NT2/D1 (cell line): ENCODE measurements around the gene ARFGAP3.

Experiments
- DNase-seq: peaks from one replicate; pipeline ENCODE4 v3.0.0-alpha.2; 2011; ENCODE audit warnings: low read depth, low spot score
- H3K27me3 ChIP-seq: 2 replicates; pipeline ENCODE4 v1.6.0; 2011; ENCODE audit warnings: mild to moderate bottlenecking; ENCODE audit not compliant: insufficient read length, insufficient read depth
- H3K36me3 ChIP-seq: 2 replicates; pipeline ENCODE4 v1.6.1; 2011; ENCODE audit warnings: mild to moderate bottlenecking, low read length, mixed read lengths; ENCODE audit not compliant: insufficient read depth, insufficient read length
- H3K4me1 ChIP-seq: 2 replicates; pipeline ENCODE4 v1.5.1; 2011; ENCODE audit not compliant: insufficient read depth, insufficient read length
- H3K4me3 ChIP-seq: 2 replicates; pipeline ENCODE4 v1.5.1; 2011; ENCODE audit warnings: low read depth; ENCODE audit not compliant: insufficient read length
- H3K9ac ChIP-seq: 2 replicates; pipeline ENCODE4 v1.6.0; 2011; ENCODE audit warnings: low read depth; ENCODE audit not compliant: insufficient read length
- H3K9me3 ChIP-seq: 2 replicates; pipeline ENCODE4 v1.5.1; 2011; ENCODE audit warnings: mild to moderate bottlenecking, low read length; ENCODE audit not compliant: insufficient read depth
- SUZ12 ChIP-seq: IDR thresholded peaks from 2 replicates; pipeline ENCODE4 v1.6.1; 2011; ENCODE audit not compliant: insufficient read length, insufficient read depth; ENCODE audit errors: extremely low read depth
- YY1 ChIP-seq: IDR thresholded peaks from 2 replicates; pipeline ENCODE4 v1.6.1; 2011; ENCODE audit not compliant: insufficient read length, insufficient read depth
- ZNF274 ChIP-seq: IDR thresholded peaks from 2 replicates; pipeline ENCODE4 v1.6.1; 2011; ENCODE audit warnings: mild to moderate bottlenecking, low read depth, low read length

ARFGAP3 gene

DNA sequence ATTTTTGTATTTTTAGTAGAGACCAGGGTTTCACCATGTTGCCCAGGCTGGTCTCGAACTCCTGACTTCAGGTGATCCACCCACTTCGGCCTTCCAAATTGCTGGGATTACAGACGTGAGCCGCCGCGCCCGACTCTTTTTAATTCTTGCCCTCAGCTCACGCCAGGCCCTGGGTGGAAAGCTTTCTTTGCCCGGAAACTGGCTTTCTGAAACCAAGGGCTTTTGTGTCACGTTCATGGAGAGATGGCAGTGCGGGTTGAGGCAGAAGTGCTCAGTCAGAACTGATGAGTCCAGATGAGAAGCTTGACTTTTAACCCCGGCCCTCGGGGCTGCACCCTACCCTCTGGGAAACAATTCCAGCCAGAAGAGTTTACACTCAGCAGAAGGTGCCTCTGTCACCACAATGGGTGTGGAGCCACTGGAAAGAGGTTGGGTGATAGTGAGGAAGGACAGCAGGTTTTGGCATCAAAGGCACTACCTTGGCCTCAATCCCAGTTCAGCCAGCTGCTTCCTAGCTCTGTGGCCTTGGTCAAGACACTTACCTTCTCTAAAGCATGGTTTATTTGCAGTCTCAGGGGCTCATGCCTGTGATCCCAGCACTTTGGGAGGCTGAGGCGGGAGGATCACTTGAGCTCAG is 890 bp upstream of the ARFGAP3 start:
- no peak for DNase-seq
- no peak overlapping the region for H3K4me3 ChIP-seq
- peaks cover 8% of the 10 kb centered on the region; the same call in 1 of the 2 replicates for H3K9me3 ChIP-seq
- TF ChIP-seq ZNF274: no peak
- TF ChIP-seq SUZ12: no peak
- TF ChIP-seq YY1: no peak
- H3K27me3 ChIP-seq: peaks cover 12% of the 10 kb centered on the region
- no peaks in the 10 kb centered on the region for H3K4me1 ChIP-seq
- no peak overlapping the region for H3K9ac ChIP-seq
- peaks cover 6% of the 10 kb centered on the region for H3K36me3 ChIP-seq

DNA sequence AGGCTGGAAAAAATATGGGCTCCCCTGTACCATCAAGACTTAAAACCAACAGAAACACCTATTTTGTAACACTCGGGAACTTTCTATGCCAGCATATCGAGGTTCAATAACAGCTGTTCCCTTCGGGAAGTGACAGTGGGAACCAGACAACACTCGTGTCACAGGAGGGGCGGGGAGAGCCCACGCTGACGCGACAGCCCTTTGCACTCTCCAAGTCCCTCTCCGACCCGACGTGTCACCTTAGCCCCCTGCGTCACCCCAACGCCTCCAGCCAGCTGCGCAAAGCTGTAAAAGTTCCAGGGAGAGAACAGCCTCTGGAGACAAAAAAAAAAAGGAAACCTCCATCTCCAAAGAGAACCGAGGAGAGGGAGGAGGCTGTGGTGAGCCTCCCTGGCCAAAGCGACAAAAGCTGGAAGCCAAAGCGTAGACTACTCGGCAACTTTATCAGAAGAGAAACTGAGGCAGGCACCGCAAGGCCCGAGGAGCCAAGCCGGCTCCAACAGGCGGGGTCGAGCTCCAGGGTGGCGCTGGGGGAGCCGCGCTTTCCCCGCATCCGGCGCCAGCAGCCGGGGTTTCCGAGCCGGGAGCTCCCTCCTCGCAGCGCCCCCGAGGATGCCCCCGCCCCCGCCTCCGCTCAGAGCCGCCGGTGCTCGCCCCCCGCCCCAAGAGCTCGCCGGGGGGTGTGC is 751 bp downstream of the ARFGAP3 start:
- TF ChIP-seq YY1 (no peak), SUZ12 (no peak), ZNF274 (no peak)
- DNase-seq: no peak
- Histone ChIP-seq H3K27me3 (peaks cover 12% of the 10 kb centered on the region), H3K9ac (peak overlapping the region; percentile 86), H3K9me3 (peaks cover 8% of the 10 kb centered on the region; the same call in 1 of the 2 replicates), H3K4me1 (no peaks in the 10 kb centered on the region), H3K36me3 (peaks cover 6% of the 10 kb centered on the region), H3K4me3 (peak overlapping the region; percentile 66)

DNA sequence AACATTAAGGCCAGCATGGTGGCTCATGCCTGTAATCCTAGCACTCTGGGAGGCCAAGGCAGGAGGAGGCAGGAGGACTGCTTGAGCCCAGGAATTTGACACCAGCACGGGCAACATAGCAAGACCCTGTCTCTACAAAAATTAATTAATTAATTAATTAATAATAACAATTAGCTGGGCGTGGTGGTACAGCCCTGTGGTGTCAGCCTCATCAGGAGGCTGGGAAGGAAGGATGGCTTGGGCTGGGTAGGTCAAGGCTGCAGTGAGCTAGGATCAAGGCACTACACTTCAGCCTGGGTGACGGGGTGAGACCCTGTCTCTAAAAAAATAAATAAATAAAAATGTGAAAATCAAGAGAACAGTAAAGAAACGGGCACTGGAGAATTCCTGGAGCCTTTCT is 1.4 kb downstream of the ARFGAP3 start:
- TF ChIP-seq ZNF274 (no peak), YY1 (no peak), SUZ12 (no peak)
- Histone ChIP-seq H3K9ac (peak overlapping the region; percentile 86), H3K27me3 (peaks cover 12% of the 10 kb centered on the region), H3K9me3 (peaks cover 8% of the 10 kb centered on the region; the same call in 1 of the 2 replicates), H3K36me3 (peaks cover 9% of the 10 kb centered on the region), H3K4me1 (no peaks in the 10 kb centered on the region), H3K4me3 (peak overlapping the region; percentile 66)
- no peak for DNase-seq

DNA sequence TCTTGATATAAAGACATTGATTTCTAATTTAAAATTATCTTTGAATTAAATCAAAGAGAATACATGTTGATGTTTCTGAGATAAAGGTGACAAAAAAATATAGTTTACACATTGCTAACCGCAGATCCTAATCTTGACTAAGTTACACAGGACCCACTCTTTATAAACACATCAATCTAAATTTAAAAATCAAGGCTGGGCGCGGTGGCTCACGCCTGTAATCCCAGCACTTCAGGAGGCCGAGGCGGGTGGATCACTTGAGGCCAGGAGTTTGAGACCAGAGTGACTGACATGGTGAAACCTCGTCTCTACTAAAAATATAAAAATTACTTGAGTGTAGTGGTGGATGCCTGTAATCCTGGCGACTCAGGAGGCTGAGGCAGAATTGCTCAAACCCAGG is 1.9 kb downstream of the ARFGAP3 start:
- H3K9ac ChIP-seq: no peak overlapping the region
- H3K27me3 ChIP-seq: peaks cover 12% of the 10 kb centered on the region
- DNase-seq: no peak
- H3K9me3 ChIP-seq: peaks cover 8% of the 10 kb centered on the region; the same call in 1 of the 2 replicates
- peaks cover 9% of the 10 kb centered on the region for H3K36me3 ChIP-seq
- H3K4me1 ChIP-seq: no peaks in the 10 kb centered on the region
- H3K4me3 ChIP-seq: no peak overlapping the region
- TF ChIP-seq SUZ12 (no peak), ZNF274 (no peak), YY1 (no peak)

DNA sequence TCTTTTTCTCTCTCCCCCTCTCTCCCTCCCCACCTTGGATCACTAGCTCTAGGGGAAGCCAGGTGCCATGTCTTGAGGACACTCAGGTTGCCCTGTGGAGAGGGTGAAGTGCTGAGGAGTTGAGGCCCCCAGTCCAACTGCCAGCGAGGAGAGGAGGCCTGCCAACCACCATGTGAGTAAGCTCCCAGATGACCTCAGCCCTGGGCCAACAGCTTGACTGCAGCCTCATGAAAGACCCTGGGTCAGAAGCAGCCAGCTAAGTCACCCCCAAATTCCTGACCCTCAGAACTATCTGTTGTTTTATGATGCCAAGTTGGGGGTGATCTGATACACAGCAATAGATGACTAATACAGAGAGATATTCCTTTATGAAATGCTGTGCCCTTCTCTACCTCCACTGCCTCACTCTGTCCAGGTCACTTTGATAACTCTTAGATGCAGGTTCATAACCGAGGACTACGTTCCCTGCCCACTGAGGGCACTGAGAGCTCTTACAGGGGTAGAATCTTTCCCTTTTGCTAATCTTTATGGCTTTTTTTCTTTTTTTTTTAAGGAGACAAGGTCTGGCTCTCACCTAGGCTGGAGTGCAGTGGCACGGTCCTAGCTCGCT is 8.0 kb downstream of the ARFGAP3 start:
- no peak for DNase-seq
- H3K27me3 ChIP-seq: no peaks in the 10 kb centered on the region
- no peak for TF ChIP-seq SUZ12
- TF ChIP-seq YY1: no peak
- no peak for TF ChIP-seq ZNF274
- no peaks in the 10 kb centered on the region for H3K4me1 ChIP-seq
- H3K9ac ChIP-seq: no peak overlapping the region
- H3K36me3 ChIP-seq: peaks cover 22% of the 10 kb centered on the region
- H3K4me3 ChIP-seq: no peak overlapping the region
- no peaks in the 10 kb centered on the region for H3K9me3 ChIP-seq

DNA sequence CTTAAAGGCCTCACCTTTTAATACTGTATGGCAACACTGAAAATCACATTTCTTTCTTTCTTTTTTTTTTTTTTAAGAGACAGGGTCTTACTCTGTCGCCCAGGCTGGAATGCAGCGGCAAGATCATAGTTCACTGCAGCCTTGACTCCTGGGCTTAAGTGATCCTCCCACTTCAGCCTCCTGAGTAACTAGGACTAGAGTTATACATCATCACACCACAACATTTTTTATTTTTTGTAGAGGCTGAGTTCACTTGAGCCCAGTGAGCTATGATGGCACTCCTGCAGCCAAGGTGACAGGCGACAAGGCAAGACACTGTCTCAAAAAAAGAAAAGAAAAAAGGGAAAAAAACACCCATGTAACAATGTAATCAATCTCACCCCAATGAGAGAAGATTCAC is 10.0 kb downstream of the ARFGAP3 start:
- Histone ChIP-seq H3K4me1 (no peaks in the 10 kb centered on the region), H3K4me3 (no peak overlapping the region), H3K9me3 (no peaks in the 10 kb centered on the region), H3K9ac (no peak overlapping the region), H3K27me3 (no peaks in the 10 kb centered on the region), H3K36me3 (peaks cover 15% of the 10 kb centered on the region)
- no peak for TF ChIP-seq SUZ12
- TF ChIP-seq YY1: no peak
- no peak for TF ChIP-seq ZNF274
- DNase-seq: no peak

DNA sequence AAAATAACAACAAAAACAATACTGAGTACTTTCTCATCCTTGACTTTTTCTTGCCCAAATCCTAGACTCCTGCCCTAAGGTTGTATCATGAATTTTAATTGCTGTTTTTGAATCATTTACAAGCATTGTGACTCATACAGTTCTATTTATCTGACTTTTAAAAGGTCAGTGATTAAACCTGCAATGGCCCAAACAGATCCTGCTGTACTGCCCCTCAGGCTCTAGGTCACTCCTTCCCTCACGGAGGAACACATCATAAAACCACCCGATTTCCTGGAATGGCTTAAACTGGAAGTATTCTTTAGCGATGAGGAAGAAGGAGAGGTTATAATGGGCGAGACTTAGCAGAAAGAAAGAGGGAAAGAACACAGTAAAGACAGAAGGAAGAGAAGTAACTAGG is 12.3 kb downstream of the ARFGAP3 start:
- H3K27me3 ChIP-seq: no peaks in the 10 kb centered on the region
- no peak for DNase-seq
- H3K36me3 ChIP-seq: peaks cover 16% of the 10 kb centered on the region
- no peak overlapping the region for H3K9ac ChIP-seq
- no peaks in the 10 kb centered on the region for H3K9me3 ChIP-seq
- H3K4me1 ChIP-seq: no peaks in the 10 kb centered on the region
- no peak for TF ChIP-seq YY1
- TF ChIP-seq SUZ12: no peak
- no peak for TF ChIP-seq ZNF274
- H3K4me3 ChIP-seq: no peak overlapping the region
